DMS114 treated with DMSO at 0.1 percent for 48 hours (cell line): ENCODE data around the gene ITGB6.
"Not testable (repeated sequence)": the region's sequence is repeated elsewhere in the genome, so short reads cannot be mapped to it uniquely, and the experiment has no call there.

Source experiments
- DNase-seq: peaks from one replicate; lab custom pipeline; 2025; ENCODE audit not compliant: unreplicated experiment; lab: John Stamatoyannopoulos, UW

ITGB6 gene

DNA sequence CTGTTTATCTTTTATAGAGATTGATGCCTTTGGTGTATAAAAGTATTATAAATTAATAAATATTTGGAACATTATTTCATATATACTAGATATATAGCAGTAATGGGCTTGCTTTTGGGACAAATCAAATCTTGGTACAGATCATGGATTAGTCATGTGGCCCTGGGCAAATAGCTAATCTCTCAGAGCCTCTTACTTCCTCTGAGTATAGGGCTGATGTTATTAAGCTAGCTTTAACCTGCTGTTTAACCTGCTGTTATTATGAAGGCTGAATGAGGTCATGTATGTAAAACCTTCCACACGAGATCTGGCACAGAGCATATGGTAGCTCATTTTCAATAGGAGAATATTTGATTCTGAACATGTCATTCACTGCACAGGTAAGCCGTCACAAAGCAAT, 5.7 kb downstream of the ITGB6 start:
- DNase-seq = no peak

- not testable (repeated sequence) for DNase-seq
Measured at GRCh38 chr2:160181146-160181836, 18.8 kb downstream of the ITGB6 start.

GRCh38 chr2:160180690-160181089, 19.4 kb downstream of the ITGB6 start:
- not testable (repeated sequence) for DNase-seq

- no peak for DNase-seq
Measured at GRCh38 chr2:160180172-160180571, 19.9 kb downstream of the ITGB6 start.

DNA sequence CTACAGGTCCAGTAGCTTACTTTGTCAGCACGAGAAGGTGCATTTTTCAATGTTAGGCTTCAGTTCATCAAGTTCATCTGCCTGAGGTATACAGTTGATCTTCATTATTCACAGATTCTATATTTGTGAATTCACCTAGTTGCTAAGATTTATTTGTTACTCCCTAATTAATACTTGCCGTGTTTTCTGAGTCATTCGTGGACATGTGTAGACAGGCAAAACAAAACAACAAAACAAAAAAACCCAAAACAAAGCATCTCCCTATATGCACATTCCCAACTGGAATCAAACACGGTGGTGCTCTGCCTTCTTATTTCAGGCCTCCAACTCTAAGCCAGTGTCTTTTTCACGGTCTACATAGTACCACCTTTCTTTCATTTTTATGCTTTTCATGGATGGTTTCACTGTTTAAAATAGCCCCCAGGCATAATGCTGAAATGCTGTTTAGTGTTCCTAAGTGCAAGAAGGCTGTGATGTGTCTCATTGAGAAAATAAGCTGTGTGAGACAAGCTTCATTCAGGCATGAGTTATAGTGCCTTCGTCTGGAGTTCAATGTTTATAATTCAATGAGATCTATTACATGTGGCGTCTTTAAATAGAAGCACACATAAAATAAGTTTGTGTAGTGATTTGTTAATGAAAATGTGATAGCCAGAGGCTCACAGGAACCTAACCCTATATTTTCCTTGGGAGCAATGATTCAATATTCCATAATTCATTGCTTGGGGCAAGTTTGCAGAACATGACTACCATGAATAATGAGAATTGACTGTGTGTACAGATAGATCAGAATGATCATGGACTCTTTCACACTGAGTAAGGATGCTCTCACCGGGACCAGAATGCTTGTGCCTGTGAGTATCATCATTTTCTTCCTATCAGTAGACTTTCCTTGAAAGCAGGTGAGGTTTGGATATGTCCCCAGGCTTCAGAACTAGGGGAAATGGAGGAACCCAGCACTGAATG, 24.6 kb downstream of the ITGB6 start:
- DNase-seq = no peak

DNA sequence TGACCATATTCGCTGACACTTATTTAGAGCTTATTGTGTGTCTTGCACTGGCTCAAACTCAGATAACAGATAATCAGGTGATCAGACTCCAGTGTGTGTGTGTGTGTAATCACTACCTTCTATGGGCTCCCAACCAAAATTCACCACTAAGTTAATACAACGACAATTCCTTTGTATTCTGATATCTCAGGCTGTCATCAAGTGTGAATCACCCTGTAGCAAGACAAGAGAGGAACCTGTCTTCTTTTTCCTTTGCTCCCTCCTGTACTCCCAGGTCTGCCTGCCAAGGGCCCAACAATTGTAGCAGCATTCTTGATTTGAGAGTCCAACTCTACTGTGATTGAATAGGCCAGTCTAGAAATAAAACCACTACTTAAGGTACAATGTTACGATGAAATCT, 25.8 kb downstream of the ITGB6 start:
- DNase-seq = no peak

DNA sequence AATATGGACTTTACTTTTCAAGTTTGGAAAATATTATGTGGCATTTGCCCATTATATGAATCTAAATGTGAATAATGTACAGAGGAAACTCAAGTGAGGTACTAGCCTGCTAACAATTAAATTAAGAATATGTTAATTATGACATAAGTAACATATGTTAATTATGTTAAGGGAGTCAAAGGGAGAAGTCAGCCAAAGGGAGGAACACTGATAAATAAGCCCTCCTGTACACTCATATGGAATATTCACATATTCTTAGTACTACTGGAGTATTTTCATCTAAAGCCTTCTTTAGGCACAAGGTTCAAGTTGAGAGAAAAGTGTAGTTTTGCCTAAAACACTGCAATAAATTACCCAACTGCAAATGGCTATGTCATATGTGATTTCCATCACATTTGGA, 30.1 kb downstream of the ITGB6 start:
- DNase-seq = no peak

DNA sequence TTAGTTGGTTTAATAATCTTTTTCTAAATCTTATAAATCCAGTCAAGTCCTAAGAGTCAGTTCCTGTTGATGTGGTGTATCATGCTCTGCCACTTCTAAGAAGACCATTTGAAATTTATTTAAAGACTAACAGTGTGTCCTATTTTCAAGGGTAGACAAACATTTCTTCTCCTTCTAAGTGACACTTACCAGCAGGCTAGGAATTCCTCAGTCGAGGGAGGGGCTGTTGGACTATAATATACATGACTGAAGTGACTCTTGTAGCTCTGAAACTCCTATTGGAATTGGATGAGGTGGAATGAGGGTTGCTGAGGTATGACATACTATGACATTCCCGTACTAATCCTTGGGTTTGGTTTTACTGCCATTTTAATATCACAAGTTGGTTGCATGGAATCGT, 30.6 kb downstream of the ITGB6 start:
- DNase-seq = no peak

DNA sequence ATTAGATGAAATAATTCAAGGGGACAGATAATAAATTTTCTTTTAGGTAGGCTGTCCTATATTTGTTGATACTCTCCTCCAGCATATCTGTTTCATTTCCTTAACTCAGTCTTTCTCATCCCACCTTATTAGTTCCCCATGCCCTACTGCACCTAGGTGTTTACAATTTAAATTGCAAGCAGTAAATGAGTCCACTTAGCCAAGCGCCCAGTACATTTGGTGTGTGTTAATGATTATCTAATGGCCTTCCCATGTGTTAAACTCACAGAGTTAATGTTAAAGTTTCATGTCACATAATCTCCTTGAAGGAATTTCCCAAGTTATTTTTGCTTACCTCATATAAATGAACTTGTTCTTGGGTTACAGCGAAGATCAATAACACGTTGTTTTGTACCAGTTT, 31.2 kb downstream of the ITGB6 start:
- DNase-seq = no peak

DNA sequence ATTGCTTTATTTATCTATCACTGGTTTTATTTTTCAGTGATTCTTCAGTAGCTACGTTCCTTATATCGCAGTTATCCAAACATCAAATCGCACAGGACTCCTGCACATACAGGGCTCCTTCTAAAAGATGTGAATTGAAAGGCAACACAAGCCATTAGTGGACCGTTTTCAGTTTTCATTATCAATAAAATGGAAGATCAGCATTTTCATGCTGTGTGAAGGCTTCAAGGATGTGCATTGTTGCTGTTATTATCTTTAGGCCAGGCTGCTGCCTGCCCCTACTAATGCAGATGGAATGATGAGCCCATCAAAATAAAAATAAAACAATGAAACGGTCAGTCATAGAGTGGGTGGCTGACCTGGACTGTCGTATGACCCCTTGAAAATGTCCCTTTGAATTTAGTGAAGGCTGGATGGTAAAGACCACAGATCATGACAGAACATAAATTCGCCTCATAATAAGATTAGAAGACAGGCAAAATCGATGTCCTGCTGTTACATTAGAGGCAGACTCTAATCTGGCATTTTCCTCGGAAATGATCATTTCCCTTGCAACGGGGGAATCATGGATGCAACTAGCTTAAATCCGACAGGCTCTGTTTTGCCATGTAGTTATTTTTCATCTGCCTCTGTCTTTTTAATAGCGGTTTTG, 32.9 kb downstream of the ITGB6 start:
- DNase-seq = no peak

DNA sequence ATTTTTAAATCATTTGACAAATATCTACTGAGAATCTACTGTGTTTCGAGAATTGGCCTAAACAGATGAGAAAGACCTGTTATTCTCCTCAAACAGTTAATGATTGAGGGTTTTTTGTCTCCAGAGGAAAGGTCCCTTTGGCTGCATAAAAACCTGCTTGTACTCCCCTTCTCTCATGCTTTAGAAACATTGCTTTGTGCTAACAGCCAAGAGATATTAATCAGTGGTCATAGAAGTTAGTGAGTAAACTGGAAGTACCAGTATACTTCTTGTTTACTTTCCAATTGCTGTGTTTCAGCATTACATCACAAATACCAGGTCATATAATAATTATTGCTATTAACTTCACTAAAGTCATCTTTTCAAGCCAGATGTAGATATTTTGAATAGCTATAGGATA, 34.1 kb downstream of the ITGB6 start:
- no peak for DNase-seq

- no peak for DNase-seq
Measured at GRCh38 chr2:160165081-160165480, 35.0 kb downstream of the ITGB6 start.

DNA sequence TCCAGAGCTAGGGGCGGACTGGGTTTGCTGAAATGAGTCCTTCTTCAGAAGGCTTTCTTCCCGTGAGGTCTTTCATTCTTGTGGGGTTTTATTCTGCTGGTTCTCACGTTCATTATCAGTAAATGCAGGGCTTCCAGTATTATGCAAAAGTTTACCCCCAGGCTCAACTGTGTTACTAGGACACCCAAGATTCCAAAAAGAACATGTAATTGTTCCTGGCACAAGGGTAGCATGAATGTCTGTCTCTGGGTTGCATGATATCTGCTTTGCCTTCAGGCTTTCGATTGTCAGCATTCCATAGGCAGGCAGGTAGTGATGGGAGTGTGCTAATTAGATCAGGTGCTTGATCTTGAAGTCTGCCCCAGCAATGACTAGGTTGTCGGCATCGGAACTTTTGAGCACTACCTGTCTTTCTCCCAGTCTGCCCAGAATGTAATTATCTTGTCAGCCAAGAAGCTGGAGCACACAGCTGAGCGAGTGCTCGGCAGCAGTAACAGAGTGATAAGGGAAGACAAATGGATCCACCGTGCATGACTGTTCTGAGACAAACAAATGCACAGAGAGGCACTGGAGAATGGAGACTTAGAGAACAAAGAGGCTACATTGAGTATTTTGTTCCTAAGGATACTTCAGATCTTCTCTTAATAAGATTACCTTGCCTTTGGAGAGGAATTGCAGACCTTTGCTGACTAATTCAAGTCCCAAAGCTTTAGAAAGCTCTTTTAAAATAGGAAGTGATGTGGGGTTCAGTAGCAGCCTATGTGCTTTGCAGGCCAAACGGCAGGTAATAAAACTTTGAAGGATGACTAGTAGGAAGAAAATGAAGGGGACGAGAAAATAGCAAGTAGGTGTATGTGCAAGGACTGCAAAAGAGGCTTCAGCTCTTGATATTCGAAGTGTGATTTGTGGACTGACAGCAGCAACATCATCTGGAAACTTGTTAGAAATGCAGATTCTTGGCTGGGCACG, 41.9 kb downstream of the ITGB6 start:
- no peak for DNase-seq

DNA sequence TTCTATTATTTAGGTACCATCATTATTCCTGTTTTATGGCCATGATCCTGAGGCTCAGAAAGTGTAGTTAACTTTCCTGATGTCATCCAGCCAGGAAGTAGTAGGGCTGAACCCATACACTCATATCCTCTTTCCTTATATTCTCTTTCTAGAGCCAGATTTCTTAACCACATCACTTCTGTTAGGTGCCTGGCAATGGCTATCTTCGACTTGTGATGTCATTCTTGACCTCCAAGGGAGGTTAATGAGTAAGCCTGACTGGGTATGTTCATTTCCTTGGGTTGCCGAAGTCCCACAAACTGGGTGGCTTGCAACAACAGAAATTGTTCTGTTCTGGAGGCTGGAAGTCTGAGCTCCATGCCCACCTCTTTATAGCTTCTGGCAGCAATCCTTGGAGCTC, 43.4 kb downstream of the ITGB6 start:
- DNase-seq = no peak

DNA sequence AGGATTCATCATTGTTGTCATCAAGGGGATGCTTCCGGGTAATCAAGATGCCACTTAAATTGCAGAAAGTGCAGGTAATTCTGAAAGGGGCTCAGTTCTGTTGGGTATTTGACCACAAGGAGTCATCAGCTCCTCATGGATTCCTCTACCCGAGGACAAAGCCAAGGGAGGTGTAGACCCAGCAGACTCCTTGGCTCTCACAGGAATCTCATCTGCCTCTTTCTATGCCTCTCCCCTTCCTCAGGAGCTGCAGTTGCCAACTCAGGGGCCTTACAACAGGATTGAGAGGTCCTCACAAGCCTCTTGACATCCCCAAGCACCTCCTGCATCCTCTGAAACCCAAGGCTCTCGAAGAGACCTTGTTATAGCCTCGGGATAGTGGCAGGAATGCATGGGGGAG, 44.0 kb downstream of the ITGB6 start:
- no peak for DNase-seq

- not testable (repeated sequence) for DNase-seq
Measured at GRCh38 chr2:160148419-160148818, 51.7 kb downstream of the ITGB6 start.

- DNase-seq = no peak
Measured at GRCh38 chr2:160145471-160145870, 54.6 kb downstream of the ITGB6 start.

GRCh38 chr2:160144280-160144990, 55.6 kb downstream of the ITGB6 start:
- no peak for DNase-seq

DNA sequence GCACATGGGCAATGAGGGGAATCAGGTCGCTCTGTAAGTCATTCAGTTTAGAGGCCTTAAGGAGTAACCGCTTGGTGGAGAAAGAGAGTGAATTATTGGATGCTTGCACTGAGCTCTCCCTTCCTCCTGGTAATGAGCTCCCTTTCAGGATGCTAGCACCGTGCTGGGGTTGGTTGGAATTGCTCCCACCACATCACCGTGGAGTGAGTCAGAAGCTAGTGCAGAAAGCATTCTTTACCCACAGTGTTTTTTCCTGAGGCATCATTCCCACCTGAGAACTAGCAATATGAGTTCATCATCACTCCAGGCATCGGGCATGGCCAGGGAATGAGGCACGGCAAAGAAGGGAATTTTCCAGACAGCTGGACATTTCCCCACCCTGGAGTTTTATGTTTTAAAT, 57.6 kb downstream of the ITGB6 start:
- DNase-seq = no peak

- no peak for DNase-seq
Measured at GRCh38 chr2:160141912-160142311, 58.2 kb downstream of the ITGB6 start.
